Measurements from ENCODE around the gene TNPO3.
"Not testable (repeated sequence)": the region's sequence is repeated elsewhere in the genome, so short reads cannot be mapped to it uniquely, and the experiment has no call there.

The TNPO3 gene

GRCh38 chr7:128919881-128920799 lies 134.8 kb downstream of the TNPO3 start:
- no peak for DNase-seq

GRCh38 chr7:128919241-128919640 lies 135.7 kb downstream of the TNPO3 start:
- DNase-seq = no peak

DNA sequence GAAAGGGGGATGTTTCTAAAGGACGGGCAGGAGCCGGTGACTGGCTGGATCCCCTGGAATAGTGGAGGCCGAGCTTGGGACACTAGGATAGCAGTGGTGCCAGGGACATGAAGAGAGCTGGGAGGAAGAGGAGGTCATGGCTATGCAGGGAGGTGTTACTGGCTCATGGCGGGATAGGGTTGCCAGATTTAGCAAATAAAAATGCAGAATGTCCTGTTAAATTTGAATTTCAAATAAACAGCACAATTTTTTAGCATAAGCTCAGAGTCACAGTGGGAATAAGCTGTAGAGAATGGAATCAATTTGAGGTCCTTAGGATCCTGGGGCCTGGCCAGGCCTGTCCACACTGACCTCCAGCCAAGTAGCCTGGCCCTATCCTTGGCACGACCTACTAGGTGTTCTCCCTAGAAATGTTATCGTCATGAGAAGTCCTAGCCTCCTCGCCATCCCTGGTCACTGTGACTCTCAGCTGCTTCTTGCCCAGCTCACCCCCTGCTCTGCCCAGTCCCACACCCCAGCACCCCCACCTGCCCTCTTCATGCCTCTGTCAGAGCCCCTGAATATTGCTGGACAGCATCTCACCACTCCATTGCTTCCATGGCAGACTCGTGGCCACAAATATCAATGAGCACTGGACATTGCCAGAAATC lies 136.8 kb downstream of the TNPO3 start:
- DNase-seq = no peak

DNA sequence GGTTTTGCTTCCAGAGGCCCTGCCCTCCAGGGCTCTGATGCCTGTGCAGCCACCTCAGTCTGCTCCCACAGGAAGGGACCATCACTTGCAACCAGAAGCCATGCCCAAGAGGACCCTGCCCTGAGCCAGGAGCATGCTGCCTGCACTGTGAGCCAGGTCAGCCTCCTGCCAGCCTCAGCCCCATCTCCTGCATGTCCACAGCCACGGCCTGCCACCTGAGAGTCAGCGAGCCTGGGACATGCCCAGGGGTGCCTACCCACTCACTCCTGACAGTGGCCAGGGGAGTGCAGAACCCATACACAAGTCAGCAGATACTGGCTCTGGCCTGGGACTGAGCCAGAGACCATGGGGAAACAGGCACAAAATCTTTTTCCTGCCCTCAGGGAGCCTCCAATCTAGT lies 137.8 kb downstream of the TNPO3 start:
- DNase-seq = no peak

DNA sequence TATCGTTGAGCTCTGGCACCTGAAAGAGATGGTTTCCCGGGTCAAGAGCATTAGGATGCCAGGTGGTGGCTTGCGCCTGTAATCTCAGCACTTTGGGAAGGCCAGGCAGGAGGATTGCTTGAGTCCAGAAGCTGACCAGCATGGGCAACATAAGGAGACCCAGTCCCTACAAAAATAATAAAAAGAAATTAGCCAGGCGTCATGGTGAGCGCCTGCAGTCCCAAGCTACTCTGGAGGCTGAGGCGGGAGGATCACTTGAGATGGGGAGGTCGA lies 138.3 kb downstream of the TNPO3 start:
- no peak for DNase-seq

DNA sequence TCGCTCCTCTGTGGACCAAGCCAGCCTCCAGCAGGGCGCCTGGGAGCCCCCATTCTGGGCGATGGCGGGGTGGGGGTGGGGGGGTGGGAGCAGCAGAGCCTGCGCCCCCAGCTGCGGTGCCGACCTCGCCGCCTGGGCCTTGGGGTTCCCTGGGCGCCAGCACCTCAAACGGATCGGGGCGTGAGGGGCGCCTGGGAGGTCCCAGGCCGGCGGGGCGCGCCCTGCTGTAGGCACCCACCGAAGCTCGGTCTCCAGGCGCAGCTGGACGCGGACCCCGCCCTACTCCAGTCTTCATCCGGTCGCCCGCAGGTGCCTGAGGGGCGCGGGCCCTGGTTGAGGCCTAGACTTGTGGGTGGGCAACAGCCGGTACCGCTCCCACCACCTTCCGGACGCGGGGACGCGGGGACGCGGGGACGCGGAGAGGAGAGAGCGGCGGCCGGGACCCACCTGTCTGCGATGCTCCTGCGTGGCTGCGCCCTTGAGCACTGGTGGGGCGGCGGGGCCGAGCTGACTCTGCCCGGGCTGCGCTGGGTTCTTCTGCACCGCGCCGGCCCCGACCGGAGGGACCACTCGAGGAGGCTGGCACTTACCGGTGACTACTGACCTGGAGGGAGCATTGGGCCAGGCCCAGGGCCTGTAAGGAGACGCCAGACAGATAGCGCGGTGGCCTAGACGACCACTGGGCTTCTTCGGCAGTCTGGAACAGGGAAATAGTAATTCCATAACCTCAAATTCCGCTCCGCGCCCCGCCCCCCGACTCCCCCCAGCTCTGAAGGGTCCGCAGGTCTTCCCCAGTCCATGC lies 138.9 kb downstream of the TNPO3 start:
- no peak for DNase-seq

DNA sequence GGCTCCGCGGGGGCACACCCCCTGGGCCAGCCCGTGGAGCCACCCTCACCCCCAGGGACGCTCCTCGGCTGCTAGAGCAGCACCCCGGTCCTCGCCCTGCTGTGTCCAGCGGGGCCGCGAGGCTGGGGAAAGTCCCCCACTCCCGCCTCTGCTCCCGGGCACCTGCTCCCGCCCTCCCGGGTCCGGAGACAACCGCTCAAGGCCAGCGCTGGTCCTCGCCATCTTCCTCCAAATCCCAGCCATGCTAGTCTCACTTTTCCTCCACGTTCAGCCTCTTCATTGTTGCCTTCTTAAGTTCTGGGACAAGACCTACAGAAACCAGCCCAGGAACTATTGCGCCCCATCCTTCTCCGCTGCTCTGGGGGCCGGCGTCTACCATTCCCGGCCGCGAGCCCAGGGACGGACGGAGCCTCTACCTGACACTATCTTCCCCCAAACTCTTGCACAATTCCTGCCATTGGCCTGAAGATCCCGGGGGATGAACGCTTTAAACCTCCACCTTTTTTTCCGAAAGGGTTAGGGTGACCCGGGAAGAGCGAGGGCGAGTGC lies 139.6 kb downstream of the TNPO3 start:
- no peak for DNase-seq

DNA sequence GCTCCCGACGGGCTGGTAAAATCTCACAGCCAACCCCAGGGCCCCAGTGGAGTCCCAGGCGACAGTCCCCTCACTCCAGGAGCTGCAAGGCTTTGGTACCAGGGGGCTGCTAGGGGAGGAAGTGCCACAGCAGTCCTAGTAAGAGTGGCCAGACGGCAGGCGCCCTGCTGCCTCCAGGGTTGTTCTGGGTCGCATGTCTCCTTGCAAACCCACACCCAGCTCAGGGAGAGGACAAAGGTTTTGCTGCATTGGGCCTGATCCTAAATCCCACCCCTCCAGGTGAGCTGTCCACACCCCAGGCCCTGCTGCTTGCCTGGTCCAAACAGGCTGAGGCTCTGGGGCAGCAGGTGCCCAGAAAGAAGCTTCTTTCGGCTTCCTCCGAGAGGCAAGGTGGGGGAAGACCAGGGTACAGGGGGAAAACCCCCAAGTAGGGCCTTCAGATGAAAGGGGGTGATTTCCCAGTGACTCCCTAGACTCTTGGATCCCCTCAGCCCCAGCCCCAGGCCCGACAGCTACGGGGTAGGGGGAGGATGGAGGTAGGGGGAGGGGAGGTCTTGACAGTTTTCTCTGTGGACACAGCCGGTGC lies 140.3 kb downstream of the TNPO3 start:
- DNase-seq = no peak

GRCh38 chr7:128913870-128914565 lies 140.9 kb downstream of the TNPO3 start:
- no peak for DNase-seq

DNA sequence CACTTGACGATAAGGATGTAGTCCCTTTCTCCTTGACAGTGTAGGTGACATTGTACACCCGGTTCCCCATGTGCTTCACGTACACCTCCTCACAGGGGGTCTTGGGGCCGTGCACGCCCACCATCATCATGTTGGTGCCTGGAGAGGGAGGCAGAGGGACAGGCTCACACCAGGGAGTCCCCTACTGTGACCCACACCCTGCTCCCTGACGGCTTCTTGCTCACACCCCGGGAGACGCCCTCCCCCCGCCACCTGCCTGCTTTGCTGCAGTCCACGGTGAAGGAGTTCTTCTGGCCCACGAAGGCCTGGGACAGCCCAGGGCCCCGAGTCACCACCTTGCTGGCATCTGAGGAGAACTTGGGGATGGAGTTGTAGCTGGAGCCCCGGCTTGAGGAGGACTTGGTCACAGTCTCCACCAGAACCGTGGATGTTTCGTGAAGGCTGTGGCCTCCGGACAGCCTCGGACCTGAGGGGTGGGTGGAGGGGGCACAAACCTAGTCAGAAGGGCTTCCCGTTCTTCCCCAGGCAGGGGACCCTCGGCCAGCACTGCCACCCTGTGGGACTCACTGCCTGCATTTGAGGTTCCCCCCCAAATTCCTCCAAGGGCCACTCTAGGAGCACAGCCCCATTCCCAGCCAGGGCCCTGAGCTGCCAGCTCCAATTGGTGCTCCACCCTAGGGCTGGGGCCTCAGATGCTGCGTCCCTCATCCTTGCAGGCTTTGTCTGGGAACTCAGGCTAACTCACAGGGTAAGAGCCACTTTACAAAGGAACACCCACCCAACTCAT lies 142.0 kb downstream of the TNPO3 start:
- not testable (repeated sequence) for DNase-seq

GRCh38 chr7:128912281-128912680 lies 142.6 kb downstream of the TNPO3 start:
- DNase-seq = no peak

DNA sequence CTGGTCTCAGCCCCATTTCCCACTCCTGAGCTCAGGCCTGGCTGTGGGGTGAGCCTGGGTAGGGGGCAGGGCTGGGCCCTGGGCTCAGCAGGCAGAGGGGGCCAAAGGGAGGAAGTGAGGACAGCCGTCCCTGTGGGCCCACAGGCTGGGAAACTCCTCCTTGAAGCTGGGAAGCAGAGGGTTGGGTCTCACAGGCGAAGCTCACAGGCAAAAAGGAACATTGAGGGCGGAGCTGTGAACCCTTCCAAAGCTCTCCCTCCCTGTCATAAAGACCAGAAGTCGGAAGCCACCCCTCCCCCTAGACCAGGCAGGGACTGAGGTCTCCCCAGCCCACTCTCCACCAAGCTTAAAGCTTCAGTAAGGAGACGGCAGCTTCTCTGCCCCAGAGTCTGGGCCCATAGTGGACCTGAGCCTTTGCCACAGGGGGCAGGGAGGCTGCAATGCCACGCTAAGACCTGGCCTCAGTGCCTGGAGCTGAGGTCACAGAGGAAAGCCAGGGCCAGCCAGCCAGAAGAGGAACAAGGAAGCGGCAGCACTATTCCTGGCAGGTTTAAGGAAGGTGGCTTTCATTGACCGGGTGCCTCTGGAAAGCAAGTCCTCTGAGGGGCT lies 143.4 kb downstream of the TNPO3 start:
- DNase-seq = no peak

GRCh38 chr7:128910569-128910945 lies 144.4 kb downstream of the TNPO3 start, which contains the start of gene KCP:
TSS of gene KCP (minus strand) at chr7:128910709. CDS start at chr7:128910676, 33 bp downstream.
- no peak for DNase-seq

- DNase-seq = no peak
Measured at GRCh38 chr7:128909625-128910568, 145.0 kb downstream of the TNPO3 start.

DNA sequence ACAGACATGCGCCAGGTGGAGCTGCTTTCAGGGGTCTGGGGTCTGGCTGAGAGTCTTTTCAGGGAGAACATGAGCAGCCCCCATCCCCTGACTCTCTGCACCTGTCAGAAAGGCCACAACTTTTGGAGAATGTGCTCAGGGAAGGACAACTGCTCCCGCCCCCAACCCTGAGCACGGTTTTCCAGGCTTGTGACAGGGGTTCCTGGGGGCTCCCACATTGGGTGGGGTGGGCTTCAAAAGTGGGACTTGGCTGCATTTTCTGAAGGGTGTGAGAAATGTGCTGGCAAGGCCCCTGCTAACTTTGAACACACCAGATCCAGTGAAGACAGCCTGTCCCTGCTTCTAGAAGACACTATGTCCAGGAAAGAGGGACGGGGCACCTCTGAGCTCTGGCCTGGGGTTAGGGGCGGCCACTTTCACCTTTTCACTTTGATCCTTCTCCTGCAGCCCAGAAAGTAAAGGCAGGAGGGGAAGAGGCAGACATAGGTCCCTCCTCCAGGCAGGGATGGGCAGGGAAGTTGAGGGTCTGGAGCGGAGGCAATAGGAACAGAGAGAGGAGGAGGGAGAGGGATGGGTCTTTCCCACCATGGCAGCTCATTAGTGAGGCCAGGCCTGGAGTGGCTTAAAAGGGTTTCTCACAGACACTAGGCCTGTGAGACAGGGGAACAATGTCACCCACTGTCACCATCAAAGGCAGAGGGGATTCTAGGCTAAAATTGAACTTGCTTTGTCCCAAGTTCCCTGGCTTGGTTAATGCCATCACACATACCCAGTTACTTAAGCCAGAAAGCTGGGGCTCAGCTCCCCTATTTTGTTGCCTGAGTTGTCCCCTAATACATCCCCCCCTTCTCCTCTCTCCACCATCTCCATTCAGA lies 145.9 kb downstream of the TNPO3 start:
- no peak for DNase-seq

DNA sequence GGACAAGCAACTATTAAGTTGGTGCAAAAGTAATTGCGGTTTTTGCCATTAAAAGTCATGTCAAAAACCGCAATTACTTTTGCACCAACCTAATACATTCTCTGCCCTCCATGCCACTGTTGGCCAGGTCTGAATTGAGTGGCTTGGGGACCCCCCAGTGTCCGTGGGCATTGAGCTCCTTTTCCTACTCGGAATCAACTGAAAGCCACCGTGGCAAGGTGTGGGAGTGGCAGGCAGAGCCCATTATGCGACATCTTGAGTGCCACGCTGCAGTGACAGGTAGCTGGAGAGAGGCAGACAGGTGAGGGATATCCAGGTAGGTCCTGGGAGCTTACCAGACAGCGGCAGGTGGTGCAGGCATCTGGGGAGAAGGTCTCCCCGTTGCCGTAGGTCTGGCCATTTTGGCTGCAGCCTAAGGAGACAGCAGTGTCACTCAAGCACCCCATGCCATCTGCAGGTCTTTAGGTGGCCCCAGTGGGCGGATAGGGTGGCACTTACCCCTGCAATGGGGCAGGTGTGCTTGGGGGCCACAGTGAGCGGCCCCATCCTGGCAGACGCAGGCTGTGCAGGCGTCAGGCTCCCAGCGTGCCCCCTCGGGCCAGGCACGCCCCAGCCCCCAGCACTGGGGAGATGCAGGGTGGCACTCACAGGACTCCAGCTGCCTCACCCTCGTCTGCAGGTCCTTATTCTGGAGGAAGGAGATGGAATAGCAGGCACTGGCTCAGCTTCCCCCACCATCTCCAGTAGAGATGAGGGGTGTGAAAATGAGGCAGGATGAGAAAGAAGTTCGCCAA lies 147.9 kb downstream of the TNPO3 start:
- no peak for DNase-seq

GRCh38 chr7:128906001-128906765 lies 148.7 kb downstream of the TNPO3 start:
- no peak for DNase-seq

Data from NCI-H1417 treated with DMSO at 0.1 percent for 48 hours (cell line).